K562 treated with DMSO at 1 percent for 48 hours (cell line): ENCODE results near the gene EFR3B. TPM values are rescaled to one million over a fixed set of nuclear protein-coding genes. Genes with fewer than 3 reads are reported as not detected.

Experiments used
- total RNA-seq: library from RNA; unstranded; fragments of 300-600 nt; gene quantifications from 2 replicates; pipeline ENCODE4 v1.2.3, GENCODE V29; 2022; ENCODE audit warnings: low replicate concordance; ENCODE audit errors: extremely low read depth

The EFR3B gene, protein sequence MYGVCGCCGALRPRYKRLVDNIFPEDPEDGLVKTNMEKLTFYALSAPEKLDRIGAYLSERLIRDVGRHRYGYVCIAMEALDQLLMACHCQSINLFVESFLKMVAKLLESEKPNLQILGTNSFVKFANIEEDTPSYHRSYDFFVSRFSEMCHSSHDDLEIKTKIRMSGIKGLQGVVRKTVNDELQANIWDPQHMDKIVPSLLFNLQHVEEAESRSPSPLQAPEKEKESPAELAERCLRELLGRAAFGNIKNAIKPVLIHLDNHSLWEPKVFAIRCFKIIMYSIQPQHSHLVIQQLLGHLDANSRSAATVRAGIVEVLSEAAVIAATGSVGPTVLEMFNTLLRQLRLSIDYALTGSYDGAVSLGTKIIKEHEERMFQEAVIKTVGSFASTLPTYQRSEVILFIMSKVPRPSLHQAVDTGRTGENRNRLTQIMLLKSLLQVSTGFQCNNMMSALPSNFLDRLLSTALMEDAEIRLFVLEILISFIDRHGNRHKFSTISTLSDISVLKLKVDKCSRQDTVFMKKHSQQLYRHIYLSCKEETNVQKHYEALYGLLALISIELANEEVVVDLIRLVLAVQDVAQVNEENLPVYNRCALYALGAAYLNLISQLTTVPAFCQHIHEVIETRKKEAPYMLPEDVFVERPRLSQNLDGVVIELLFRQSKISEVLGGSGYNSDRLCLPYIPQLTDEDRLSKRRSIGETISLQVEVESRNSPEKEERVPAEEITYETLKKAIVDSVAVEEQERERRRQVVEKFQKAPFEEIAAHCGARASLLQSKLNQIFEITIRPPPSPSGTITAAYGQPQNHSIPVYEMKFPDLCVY
- total RNA-seq = not detected in 2 replicates

DNA sequence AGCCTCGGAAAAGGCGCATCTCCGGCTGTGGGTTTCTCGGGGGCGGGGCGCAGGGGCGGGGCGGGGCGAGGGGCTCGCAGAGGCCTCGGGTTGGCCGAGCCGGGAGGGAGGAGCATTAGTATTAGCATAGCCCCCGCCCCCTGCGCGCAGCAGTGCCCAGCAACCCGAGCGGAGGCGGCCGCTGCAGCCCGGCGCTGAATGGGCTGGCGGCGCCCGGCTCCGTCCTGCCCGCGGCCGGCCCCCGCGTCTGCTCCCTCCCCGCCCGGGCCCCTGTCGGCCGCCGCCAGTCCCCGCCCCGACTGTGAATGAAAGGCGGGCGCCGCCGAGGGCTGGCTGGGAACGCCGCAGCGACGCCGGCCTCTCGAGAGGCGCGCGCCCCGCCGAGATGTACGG lies at the start of gene EFR3B:
Gene EFR3B (plus strand): TSS at position 149 of the 393 bp plus-strand sequence. CDS start 237 bp downstream, at position 386.

DNA sequence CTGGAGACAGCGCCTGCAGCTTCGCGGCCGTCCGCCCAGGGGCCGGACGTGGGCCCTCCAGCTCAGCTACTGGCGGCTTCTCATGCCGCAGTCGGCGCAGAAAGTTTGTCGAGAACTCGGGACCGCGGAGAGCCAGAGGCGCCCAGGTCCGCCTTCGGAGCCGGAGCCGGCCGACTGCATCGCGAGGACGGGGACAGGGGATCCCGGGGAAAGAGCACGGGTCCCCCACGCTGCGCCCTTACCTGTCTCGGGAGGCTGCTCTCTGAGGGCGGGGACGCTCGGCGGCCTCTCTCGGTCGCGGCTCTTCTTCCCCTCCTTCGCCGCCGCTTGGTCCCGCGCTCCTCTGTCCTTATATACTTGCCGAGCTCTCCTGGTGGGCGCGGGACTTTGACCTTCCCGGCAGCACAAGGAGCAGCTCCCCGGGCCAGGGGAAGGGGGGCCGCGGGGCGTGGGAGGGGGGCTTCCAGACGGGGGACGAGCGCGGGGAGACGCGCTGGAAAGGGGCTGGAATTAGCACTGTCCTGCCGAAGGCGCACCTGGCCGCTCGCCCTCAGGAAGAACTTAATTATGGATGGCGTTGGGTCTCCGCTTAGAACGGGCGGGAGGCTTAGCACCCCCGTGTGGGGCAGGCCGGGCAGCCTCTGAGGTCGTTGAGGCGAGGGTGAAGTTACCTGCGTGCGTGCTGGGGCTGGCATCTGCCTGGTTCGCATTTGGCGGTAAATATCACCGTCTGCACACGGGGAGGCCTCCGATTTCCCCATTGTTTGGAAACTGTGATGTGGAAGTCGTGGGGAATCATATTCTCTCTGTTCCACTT lies 126.6 kb downstream of the EFR3B start, which contains the start of gene POMC:
Gene POMC (minus strand): TSS at position 325 of the 817 bp plus-strand sequence. CDS start 3,808 bp downstream, outside the sequence.

Other genes starting within 250 kb of the EFR3B start
- gene PTRHD1, start 248.7 kb upstream of the EFR3B start, total RNA-seq = not detected in 2 replicates
- not detected in 2 replicates for gene CENPO, start 248.7 kb upstream of the EFR3B start, total RNA-seq
- gene ADCY3, start 121.8 kb upstream of the EFR3B start, total RNA-seq = 81.6 TPM in 1 of 2 replicates, not detected in the other
- gene DNAJC27, start 70.1 kb upstream of the EFR3B start, total RNA-seq = not detected in 2 replicates
- not detected in 2 replicates for gene POMC, start 126.5 kb downstream of the EFR3B start, total RNA-seq